Urinary bladder (tissue), 4 donors: ENCODE data around the gene PXYLP1. TPM values are rescaled to one million over a fixed set of nuclear protein-coding genes. Genes with fewer than 3 reads are reported as not detected.
"Not testable (repeated sequence)": the region's sequence is repeated elsewhere in the genome, so short reads cannot be mapped to it uniquely, and the experiment has no call there.

Source experiments
- DNase-seq: peaks from one replicate; pipeline ENCODE4 v3.0.0-alpha.2; 2015; ENCODE audit errors: extremely low spot score
- H3K27ac ChIP-seq: one replicate; pipeline ENCODE4 v1.5.1; 2013; ENCODE audit warnings: low read depth, mild to moderate bottlenecking, moderate library complexity
- H3K36me3 ChIP-seq: one replicate; pipeline ENCODE4 v1.6.1; 2013; ENCODE audit warnings: mild to moderate bottlenecking, moderate library complexity; ENCODE audit not compliant: insufficient read depth
- H3K4me1 ChIP-seq: one replicate; pipeline ENCODE4 v1.6.1; 2013; ENCODE audit warnings: mild to moderate bottlenecking, moderate library complexity; ENCODE audit not compliant: insufficient read depth
- H3K4me3 ChIP-seq: one replicate; pipeline ENCODE4 v1.5.1; 2013; ENCODE audit warnings: low read depth, low read length
- WGBS: extraction: QIAGEN DNeasy Blood & Tissue Kit; methylation state at CpG from one replicate; pipeline ENCODE4 v1.1.7; 2013; 5-methylcytosine and 5-hydroxymethylcytosine counted together
- polyA plus RNA-seq: library from polyadenylated mRNA; stranded (reverse); fragments of 200-250 nt; gene quantifications from one replicate; pipeline ENCODE4 v1.2.3, GENCODE V29; 2013
- total RNA-seq: library from RNA; depleted of rRNA; stranded (reverse); fragments of >200 nt; gene quantifications from one replicate; pipeline ENCODE4 v1.2.3, GENCODE V29; 2014
- donor health status: healthy with polysubstance abuse.
- donor health status: healthy.

PXYLP1 gene
- total and polyA plus RNA-seq, 2 donors, result 6.2 to 32.6 TPM

DNA sequence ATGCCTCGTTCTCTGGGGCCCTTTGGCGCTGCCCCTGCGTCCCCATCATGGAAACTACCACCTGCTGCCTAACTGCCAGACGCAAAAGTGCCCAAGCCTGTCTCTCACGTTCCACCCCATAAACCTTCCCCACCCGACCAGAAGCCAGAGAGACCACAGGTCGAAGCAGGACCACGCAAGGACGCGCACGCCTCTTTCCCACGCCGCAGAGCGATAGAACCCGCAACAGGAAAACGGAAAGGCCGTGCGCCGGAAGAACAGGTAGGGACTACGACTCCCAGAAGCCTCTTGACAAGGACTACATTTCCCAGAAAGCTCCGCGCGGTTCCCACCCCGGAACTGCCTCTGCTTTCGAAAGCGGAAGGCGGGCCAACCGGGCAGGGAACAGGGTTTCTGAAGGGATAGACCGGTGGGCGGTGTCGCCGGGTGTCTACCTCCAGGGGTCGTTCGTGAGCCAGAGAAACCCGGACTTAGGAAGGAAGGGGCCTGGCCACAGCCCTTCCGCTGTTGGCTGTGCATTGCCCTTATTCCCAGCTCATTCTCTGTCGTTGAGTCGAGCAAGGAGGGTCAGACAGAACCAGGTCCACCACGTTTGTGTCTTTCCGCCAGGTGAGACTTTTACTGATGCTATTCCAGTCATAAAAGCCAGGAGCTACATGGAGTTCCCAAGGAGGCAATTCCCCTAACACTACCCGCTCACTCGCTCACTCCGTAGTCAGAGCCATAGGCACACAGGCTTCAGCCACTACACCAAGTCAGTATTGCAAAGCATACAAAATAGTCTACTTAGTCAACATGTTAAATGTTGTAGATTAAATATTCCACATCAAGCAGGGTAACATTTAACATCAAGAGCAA, 80.1 kb downstream of the PXYLP1 start:
- no peaks in the 10 kb centered on the region for H3K4me1 ChIP-seq

DNA sequence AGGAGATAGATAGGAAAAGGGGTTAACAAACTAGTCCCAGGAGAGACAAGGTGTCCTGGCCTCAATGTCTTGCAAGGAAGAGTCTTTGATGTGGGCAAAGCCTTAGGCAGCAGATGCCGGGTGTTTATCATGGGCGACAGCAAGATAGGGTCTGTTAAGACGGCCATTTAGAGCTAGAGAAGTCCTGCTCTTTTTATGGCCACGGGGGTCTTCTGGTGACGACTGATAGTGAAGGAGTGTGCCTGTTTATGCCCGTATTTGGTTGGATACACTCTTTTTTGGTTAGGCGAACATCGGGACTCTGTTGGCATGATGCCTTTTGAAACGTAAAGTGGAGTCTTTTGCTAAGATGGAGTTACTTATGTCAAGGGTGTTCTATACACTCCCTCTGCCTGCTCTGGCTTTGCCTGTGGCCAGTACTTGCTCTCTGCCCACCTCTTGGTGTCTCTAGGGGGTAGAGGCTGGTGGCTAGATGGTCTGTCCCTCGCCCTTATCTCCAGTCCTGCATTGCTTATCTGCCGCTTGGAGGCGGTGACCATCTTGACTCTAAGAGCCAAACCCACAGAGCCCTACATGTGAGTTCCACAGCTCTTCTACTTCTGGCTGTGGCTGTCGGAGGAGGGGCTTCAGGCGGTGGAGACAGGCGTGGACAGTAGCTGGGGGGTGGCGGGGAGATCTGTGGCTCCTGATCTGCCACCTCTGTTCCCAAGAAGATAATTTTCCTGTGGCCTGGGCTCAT, 80.9 kb downstream of the PXYLP1 start:
- no peaks in the 10 kb centered on the region for H3K4me1 ChIP-seq
- 65% methylated on average over 16 of the region's 16 CpGs for WGBS
- H3K36me3 ChIP-seq, result no peaks in the 10 kb centered on the region
- DNase-seq, result no peak
- peak overlapping the region; percentile 57 for H3K4me3 ChIP-seq
- no peak overlapping the region for H3K27ac ChIP-seq

More for the DNA sequence above, 80.1 kb downstream of the PXYLP1 start:
- peak overlapping the region; percentile 30 for H3K27ac ChIP-seq
- peak; percentile 96 for DNase-seq
- WGBS, result 4% methylated on average over 43 of the region's 43 CpGs
- H3K36me3 ChIP-seq, result no peaks in the 10 kb centered on the region
- H3K4me3 ChIP-seq, result peak overlapping the region; percentile 57

DNA sequence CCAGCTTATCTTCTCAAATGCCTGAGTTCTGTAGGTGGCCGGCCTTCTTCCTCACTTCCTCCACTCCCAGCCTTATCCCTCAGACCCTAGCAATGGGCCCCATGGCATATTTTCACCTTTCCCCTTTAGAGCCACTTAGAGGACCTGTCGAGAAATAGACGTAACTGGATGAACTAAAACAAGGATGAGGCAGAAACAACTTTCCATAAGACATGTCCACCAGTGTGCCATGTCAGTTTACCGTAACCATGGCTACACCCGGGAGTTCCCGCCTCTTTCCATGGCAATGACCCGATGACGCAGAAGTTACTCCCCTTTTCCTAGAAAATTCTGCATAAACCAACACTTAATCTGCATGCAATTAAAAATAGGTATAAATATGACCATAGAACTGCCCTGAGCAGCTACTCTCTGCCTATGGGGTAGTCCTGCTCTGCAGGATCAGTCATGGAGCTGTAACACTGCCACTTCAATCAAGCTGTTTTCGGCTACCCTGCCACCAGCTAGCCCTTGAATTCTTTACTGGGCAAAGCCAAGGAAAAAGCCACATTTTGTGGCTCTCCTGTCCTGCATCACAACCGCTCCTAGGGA, 81.6 kb downstream of the PXYLP1 start:
- no peak overlapping the region for H3K27ac ChIP-seq
- no peaks in the 10 kb centered on the region for H3K4me1 ChIP-seq
- H3K4me3 ChIP-seq, result no peak overlapping the region
- 95% methylated on average over 10 of the region's 10 CpGs for WGBS
- DNase-seq, result no peak
- H3K36me3 ChIP-seq, result no peaks in the 10 kb centered on the region

DNA sequence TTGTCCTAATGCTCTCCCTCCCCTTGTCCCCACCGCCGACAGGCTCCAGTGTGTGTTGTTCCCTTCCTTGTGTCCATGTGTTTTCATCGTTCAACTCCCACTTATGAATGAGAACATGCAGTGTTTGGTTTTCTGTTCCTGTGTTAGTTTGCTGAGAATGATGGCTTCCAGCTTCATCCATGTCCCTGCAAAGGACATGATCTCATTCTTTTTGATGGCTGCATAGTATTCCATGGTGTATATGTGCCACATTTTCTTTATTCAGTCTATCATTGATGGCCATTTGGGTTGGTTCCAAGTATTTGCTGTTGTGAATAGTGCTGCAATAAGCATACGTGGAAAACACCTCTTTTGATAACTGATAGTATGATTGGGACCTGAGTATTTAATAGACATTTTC, 82.8 kb downstream of the PXYLP1 start:
- not testable (repeated sequence) for H3K4me1 ChIP-seq, DNase-seq, H3K27ac ChIP-seq, H3K36me3 ChIP-seq, H3K4me3 ChIP-seq
- 96% methylated on average over 4 of the region's 4 CpGs for WGBS

DNA sequence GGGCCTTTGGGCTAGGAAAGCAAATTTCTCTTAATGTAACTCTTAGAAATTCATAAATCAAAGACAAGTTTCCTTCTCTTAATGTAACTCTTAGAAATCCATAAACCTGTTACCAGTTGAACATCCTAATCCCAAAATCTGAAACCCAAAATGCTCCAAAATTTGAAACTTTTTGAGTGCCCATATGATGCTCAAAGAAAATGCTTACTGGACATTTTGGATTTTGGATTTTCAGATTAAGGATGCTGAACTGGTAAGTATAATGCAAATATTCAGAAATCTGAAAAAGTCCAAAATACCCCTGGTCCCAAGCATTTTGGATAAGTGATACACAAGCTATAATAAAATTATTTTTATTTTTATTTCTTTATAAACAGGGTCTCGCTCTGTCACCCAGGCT, 85.2 kb downstream of the PXYLP1 start:
- Histone ChIP-seq H3K36me3 (no peaks in the 10 kb centered on the region), H3K27ac (no peak overlapping the region), H3K4me3 (no peak overlapping the region), H3K4me1 (no peaks in the 10 kb centered on the region)
- no peak for DNase-seq
- WGBS, result 88% methylated on average over 1 of the region's 1 CpG

DNA sequence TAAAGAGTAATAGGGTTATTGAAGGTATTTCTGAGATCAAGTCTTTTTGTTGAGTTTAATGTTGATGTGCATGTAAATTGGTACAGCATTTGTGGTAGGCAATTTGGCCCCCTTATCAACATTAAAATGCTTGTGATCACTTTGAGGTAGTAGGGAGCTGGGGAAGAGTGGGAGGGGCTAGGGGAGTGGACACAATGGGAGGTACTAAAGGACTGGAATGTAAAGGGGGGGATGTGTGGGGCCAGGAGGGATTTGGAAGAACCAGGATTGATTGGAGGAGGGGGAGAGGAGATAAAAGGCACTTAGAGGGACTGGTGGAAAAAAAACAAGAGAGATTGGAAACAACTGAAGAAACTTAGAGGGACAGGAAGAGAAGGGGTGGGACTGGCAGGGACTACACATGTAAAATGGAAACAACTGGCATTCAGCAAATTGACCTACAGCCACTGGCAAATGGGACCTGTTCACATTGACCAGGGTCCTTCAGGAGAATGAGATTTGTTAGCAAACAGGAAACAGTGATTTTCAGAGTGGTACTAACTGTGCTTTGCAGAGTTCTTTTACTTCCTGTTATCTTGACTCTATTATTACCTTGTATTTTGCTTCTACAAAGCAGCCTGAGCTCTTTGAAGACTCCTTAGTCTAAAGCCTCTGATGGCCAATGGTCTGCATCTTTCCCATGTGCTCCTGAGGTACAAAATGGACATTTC, 88.9 kb downstream of the PXYLP1 start:
- Histone ChIP-seq H3K4me1 (no peaks in the 10 kb centered on the region), H3K36me3 (no peaks in the 10 kb centered on the region)
- no peak for DNase-seq

DNA sequence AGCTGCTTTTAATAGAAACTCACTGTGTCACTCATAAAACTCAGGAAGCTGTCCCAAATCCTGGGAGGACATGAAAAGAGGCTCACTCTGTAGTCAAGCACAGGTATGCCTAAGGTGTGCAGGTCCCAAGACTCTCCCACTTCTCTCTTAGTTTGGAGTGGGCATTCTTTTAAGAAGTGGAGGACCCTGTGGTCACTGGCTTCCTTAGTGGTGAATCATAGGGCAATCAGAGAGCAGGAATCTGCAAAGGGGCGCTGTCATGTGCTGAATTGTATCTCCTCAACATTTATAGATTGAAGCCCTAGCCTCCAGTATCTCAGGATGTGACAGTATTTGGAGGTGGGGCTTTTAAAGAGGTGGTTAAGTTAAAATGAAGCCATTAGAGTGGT, 89.5 kb downstream of the PXYLP1 start:
- 73% methylated on average over 1 of the region's 1 CpG for WGBS
- Histone ChIP-seq H3K4me1 (no peaks in the 10 kb centered on the region), H3K36me3 (no peaks in the 10 kb centered on the region), H3K4me3 (no peak overlapping the region), H3K27ac (no peak overlapping the region)
- no peak for DNase-seq

More for the DNA sequence above, 88.9 kb downstream of the PXYLP1 start:
- Histone ChIP-seq H3K4me3 (no peak overlapping the region), H3K27ac (no peak overlapping the region)

DNA sequence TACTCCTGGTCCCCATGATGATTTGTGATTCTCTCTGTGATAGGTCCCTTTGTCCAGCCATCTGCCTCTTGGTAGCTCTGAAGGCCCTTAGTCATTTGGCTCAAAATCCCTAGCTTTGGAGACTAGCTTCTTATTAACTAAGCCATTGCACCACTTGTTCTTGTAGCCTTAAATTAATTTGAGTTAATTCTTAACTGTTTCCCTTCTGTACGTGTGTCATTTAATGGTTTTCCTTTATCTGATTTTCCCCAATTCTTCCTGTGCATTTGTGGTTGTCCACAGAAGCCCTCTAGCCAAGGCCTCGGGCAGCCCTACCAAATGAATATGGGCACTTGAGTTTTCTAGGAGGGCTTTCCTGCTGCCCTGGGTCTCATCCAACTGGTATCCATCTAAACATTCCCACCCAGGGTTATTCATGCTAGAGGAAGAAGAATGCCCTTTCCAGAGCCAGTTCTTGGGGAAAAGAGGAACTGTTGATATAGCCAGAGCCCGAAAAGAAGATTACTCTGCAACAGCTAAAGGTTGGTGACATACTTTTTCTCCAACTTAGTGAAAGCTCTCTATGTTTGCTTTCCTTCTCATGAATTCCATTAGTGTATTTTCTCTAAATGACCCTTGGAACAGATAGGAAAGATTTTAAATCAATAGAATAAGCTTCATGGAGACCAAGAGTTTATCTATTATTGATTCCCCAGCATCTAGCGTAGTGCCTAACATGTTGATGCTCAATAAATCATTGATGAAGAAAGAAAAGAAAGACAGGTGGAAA, 92.5 kb downstream of the PXYLP1 start:
- WGBS, result 85% methylated on average over 4 of the region's 4 CpGs
- H3K4me3 ChIP-seq, result no peak overlapping the region
- no peaks in the 10 kb centered on the region for H3K36me3 ChIP-seq
- H3K27ac ChIP-seq, result no peak overlapping the region
- DNase-seq, result no peak
- H3K4me1 ChIP-seq, result no peaks in the 10 kb centered on the region

DNA sequence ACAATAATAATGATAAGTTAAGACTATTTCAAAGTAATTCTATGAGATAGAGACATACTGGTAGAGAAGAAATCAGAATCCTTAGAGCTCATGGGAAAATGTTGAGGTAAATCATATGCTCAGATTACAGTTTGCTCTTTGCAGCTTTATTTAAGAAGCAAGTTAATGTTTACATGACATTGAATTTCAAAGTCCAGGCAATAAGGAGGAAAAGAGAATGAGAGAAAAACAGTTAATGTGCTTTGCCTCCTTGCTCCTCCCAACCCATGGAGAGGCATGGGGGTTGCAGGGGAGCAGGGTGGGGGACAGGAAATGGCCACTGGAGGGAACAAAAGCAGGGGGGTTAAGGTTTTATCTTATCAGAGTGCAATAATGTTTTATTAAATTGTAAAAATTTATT, 94.5 kb downstream of the PXYLP1 start:
- DNase-seq, result no peak
- H3K4me1 ChIP-seq, result no peaks in the 10 kb centered on the region
- H3K27ac ChIP-seq, result no peak overlapping the region
- H3K36me3 ChIP-seq, result no peaks in the 10 kb centered on the region
- H3K4me3 ChIP-seq, result no peak overlapping the region

DNA sequence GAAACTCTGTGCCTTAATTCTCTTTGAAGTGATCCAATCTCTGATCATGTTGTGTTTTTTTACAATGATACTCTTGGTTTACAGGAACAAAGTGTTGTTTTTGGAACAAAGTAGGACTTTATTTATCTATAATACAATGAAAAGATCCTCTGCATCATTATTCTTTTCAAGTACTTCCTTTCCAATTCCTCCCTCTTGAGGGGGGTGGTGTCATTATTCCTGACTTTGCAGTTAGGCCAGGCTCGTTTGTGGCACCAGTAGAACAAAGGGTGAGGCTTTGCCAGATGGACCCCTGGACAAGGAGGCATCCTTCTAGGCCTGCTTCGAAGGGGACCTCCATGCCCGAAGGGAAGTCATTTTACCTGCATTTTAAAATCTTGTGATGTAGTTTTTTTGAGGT, 95.0 kb downstream of the PXYLP1 start:
- H3K36me3 ChIP-seq, result no peaks in the 10 kb centered on the region
- DNase-seq, result no peak
- no peak overlapping the region for H3K27ac ChIP-seq
- no peak overlapping the region for H3K4me3 ChIP-seq
- no peaks in the 10 kb centered on the region for H3K4me1 ChIP-seq
- 67% methylated on average over 3 of the region's 3 CpGs for WGBS

DNA sequence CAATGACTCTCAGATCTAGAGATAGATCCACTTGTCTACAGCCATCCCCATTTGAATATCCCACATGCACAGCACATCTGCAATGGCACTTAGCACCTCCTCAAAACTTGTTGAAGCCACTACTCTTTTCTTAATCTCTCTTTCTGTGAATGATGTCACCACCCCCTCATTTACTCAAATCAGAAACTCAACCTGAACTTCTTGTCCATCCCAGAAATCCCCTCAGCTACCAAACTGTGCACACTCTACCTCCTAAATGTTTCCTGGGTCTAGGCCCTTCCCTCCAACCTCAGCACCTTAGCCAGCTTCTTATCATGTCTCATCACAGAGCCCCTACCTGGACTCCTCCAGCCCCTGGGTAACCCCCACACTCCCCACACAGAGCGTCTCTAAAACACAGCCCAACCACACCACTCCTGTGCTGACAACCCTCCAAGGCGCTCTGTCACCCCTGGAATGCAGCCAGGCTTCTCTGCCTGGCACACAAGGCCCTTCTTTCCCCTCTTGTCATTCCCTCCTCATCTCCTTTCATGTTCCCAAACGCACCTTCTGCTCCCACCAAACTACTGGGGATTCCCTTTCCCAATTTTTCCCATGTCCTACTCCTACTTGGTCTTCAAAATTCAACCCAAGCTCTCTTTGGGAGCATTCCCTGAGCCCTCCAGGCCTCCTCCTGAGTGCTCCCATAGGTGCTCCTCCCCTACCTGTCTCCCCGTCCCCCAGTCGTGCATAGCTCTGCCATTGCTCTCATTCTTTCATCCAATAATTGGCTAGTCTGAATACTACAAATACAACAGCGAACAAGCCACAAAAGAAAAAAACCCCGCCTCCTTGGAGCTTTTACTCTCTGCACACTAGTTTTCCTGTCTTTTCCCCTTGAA, 96.9 kb downstream of the PXYLP1 start:
- no peak overlapping the region for H3K27ac ChIP-seq
- WGBS, result 79% methylated on average over 7 of the region's 7 CpGs
- no peaks in the 10 kb centered on the region for H3K4me1 ChIP-seq
- H3K4me3 ChIP-seq, result no peak overlapping the region
- DNase-seq, result no peak
- H3K36me3 ChIP-seq, result no peaks in the 10 kb centered on the region

DNA sequence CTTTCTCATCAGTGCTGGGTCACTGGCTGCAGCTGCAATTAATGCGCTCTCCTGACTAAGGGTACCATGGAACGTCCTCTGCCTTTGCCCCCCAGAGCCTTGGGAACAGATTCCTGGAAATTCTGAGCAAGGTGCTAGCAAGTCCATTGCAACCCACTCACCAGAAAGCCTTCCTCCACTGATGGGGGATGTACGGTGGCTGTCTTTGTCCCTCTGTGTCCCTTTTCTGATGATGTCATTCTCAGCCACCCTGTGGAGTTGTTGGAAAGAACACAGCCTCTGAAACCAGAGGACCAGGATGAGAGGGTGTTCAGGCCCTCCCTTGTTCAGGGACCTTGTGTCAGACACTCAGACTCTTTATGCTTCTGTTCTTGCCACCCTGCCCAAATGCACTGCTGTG, 98.6 kb downstream of the PXYLP1 start:
- H3K27ac ChIP-seq, result no peak overlapping the region
- 95% methylated on average over 3 of the region's 3 CpGs for WGBS

More for the DNA sequence above, 98.6 kb downstream of the PXYLP1 start:
- DNase-seq, result no peak
- H3K4me3 ChIP-seq, result no peak overlapping the region
- H3K4me1 ChIP-seq, result no peaks in the 10 kb centered on the region
- no peaks in the 10 kb centered on the region for H3K36me3 ChIP-seq
